IPS DF 19.7 (cell line): ENCODE results near the gene VWF.
"Not testable (repeated sequence)": the region's sequence is repeated elsewhere in the genome, so short reads cannot be mapped to it uniquely, and the experiment has no call there.

Experiments
- DNase-seq: peaks from one replicate; pipeline ENCODE4 v3.0.0-alpha.2; 2013; ENCODE audit warnings: low read depth, low spot score

The VWF gene

DNA sequence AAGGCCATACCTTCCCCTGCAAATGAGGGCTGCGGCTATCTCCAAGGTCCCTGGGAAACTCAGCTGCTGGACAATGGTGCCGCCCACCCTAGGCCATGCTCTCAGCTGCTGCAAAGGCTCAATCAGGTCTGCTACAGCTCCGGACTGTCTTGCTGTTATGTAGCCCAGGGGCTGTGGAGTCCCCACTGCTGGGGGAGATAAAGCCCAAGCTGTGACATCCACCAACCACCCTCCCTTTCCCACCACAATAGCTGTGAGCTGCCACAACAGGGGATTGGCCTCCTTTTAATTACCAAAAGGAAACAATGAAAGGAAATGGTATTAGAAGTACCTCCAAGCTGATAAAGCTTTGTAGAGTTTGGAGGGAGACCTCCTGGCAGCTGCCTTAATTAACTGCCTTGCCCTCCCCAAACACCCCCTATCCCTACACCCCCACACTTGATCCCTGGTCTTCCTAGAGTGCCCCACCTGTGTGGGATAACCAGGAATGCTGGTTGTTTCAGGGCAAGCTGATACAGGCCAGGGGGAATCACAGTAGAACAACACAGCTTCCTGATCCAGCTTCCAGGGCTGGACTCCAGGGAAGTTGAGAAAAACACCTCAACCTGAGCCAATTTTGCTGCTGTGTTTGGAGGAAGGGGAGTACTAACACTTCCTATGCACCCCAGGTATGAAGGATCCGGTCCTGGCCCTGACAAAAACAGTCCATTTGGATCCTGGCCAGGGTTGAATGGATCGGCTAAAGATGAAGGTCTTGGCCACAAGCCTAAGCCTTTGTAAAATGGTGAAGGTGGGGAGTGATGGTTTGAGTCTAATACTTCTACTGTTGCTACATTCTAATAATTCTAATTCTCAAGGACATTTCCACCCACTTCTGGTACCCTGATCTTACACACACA is at the start of gene VWF:
TSS of gene VWF (minus strand) at position 260 of the 899 bp plus-strand sequence. CDS start 1,474 bp downstream, outside the sequence.
- no peak for DNase-seq

- DNase-seq: no peak
Measured at GRCh38 chr12:6172862-6173261, 48.4 kb upstream of the VWF start.

DNA sequence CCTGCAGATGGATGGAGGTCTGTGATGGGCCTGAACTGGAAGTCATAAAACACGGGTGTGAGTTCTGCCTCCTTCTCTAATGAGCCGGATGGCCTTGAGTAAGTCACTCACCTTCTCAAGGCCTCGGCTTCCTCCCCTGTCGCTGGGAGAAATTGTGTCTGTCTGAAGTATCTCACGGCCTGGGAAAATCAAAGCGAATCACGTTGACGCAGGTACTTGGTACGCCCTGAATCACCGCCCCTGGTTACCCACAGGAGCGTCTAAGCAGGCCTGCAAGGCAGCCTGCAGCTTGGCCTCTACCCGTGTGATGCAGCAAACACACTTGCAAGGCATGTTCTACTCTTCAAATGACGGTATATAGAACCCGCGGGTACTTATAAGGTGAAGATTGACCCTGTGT is 47.6 kb upstream of the VWF start:
- no peak for DNase-seq

DNA sequence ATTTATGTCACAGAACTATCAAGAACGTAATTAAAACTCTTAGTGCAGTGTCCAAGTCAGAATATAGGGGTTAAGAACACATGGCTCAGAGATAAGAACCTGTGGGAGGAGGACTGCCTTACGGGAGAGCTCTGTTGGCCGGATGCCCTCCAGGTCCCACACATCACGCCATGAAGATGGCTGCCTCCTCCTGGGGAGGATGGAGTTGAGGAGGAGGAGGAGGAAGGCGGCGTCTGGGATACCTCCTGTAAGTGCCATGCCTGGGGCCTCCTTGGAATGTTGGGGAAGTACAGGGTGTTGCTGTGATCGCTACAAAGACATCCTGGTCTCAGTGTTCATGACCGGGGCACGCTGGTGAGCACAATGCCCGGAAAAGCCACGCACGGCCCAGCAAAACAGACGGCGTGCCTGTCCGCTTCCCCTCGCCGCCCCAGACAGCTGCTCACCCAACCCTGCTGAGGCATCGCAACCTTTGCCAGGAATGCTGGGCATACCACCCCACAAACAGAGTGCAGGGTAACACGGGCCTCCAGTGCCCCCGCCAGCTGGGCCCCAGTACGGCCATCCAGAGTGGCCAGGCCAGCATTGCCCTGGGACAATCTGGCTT is 47.0 kb upstream of the VWF start:
- no peak for DNase-seq

GRCh38 chr12:6167327-6168280 is 43.1 kb upstream of the VWF start:
- no peak for DNase-seq

- DNase-seq: no peak
Measured at GRCh38 chr12:6166808-6167207, 42.3 kb upstream of the VWF start.

DNA sequence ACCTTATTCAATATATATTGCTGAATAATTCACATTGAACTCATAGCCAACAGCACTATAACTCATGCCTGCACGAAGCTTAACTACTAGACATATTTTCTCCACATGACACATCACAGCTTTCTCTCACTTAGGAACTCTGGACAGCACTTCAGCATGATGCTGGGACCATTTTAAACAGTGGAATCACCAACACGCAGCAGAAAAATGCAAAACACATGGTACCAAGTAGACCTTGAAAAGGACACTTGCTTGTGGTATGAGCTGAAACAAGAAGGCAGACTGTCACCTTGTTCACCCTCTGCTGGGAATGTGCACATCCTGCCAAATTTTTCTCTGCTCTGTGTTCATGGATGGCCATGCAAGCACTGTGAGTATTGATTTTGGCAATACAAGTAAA is 40.9 kb upstream of the VWF start:
- no peak for DNase-seq

- DNase-seq: no peak
Measured at GRCh38 chr12:6163416-6164060, 39.1 kb upstream of the VWF start.

DNA sequence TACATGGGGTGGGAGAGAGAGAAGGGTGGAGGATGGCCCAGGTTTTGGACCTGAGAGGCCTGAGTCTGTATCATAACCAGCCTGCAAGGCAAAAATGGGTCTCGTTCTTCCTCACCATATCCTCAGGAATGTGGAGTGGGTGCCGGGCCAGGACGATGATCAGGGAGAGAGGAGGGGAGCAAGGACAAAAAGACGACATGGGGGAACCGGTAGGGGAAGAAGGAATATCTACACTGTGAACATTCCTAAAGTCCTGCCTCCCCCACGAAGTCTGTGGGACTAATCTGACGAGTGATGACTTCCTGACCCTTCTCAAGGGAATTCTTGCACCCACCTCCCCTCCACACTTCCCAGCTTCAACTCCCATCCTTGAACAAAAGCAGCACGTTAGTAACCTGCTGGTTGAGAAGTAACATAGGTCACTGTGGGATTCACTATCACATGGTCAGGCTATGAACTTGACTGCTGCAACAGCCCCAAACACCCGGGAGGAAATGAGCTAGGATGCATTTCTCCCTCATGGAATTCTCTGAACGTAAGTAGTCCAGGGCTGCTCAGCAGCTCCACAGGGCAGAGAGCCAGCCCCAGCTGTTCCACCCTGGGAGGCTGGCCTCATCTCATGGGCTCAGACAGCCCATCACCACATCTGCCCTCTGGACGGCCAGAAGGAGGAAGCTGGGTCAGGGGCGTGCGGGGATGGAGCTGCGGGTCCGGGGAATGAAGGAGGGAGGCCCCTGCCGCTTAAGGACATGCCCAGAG is 36.8 kb upstream of the VWF start:
- no peak for DNase-seq

GRCh38 chr12:6160049-6160649 is 35.7 kb upstream of the VWF start:
- not testable (repeated sequence) for DNase-seq

DNA sequence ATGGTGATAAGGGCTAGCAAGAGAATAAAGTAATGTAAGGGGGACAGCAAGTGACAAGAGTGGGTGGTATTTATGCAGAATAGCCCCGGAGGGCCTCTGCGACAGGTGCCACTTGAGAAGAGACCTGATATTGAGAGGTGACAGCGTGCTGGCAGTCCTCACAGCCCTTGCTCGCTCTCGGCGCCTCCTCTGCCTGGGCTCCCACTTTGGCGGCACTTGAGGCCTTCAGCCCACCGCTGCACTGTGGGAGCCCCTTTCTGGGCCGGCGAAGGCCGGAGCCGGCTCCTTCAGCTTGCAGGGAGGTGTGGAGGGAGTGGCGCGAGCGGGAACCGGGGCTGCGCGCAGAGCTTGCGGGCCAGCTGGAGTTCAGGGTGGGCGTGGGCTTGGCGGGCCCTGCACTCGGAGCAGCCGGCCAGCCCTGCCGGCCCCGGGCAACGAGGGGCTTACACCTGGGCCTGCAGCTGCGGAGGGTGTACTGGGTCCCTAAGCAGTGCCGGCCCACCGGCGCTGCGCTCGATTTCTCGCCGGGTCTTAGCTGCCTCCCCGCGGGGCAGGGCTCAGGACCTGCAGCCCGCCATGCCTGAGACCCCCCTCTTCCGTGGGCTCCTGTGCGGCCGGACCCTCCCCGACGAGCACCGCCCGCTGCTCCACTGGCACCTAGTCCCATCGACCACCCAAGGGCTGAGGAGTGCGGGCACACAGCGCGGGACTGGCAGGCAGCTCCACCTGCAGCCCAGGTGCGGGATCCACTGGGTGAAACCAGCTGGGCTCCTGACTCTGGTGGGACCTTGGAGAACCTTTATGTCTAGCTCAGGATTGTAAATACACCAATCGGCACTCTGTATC is 34.9 kb upstream of the VWF start:
- DNase-seq: not testable (repeated sequence)

GRCh38 chr12:6158749-6159148 is 34.3 kb upstream of the VWF start:
- DNase-seq: no peak

GRCh38 chr12:6158255-6158654 is 33.8 kb upstream of the VWF start:
- no peak for DNase-seq

DNA sequence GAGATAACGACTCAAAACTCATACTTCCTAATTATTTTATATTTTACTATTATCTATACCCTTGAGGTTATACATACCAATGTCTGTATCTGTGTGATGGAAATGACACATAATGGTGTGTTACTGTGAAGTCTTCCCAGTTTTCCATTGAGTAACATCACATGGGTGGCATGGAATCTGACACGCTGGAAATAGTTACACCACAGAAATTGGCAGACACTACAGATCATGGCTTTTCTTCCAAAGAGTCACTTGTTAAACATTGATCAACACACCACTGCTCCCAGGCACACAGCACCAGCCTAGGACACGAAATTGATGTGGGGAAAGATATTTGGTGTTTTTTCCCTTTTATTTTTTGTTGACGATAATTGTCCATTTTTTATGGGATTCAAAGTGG is 33.0 kb upstream of the VWF start:
- no peak for DNase-seq

DNA sequence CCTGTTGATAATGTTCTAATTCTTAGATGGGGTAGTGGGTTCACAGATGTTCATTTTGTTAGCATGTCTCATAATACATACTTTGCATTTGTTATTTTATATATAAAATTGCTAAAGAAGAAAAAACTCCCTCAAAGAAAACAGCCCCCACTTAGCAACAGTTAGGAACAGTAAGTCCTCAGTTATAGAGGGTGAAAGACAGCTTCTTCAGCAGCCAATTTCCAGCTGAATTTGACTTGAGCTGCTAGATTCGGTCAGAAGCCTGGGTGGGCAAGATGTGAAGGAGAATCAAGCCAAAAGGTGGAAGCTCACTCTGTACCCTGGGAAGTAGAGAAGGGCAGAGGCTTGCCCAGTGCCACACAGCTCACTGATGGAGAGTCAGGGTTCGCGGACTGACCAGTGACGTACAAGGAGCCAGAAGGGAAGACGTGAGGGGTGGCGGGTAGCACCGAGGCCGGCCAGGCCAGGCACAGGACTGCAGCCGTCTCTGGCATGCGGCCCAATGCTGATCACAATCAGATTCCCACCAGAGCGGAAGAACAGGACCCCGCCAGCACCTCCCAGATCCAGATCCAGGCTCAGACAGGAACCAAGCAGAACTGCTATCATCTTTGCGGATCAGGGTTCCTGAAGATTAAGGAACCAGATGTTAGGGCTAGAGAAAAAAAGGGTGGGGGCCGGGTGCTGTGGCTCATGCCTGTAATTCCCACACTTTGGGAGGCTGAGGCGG is 30.4 kb upstream of the VWF start:
- DNase-seq: no peak

- not testable (repeated sequence) for DNase-seq
Measured at GRCh38 chr12:6148722-6149121, 24.3 kb upstream of the VWF start.

GRCh38 chr12:6148061-6148460 is 23.6 kb upstream of the VWF start:
- DNase-seq: no peak

DNA sequence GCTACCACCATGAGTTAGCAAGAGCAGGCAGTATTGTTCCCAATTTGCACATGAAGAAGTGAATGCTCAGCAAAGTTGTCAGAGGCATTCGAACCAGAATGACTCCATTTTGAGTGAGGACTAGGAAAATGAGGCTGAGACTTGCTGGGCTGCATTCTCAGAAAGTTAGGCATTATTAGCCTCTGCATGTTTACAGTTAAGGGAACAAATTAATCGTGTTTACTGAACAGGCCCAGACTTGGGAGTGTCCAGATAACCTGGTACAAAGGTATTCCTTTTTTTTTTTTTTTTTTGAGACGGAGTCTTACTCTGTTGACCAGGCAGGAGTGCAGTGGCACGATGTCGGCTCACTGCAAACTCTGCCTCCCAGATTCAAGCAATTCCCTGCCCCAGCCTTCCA is 22.5 kb upstream of the VWF start:
- DNase-seq: no peak

GRCh38 chr12:6146509-6146908 is 22.0 kb upstream of the VWF start:
- DNase-seq: no peak
